ENCODE data around the gene ESRP2.
A peak's percentile ranks its signal among the peaks of the same experiment; 100 is the strongest.

Gene ESRP2

DNA sequence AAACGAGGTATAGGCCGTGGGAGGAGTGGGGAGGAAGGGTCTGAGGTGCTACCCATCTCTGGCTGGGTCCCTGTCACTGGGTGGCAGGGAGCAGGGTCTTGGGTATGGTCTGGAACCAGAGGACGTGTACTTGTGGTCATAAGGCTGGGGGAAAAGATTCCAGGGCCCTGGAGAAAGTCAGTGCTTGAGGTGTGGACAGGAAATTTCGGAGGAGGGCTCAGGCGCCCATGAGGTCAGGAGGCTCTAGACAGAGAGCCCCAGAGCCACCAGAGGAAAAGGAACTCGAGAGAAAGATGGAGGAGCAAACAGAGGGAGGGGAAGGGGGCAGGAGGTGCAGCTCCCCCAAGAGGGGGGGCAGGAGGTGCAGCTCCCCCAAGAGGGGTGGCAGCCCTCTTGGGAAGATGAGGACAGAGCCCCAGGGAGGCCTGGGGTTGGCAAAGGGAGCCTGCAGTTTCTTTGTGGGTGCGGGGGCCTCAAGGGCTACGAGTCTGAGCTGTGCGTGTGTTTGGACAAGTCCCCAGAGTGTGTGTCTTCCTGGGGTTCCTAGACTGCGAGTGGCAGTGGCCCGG is 27.7 kb upstream of the ESRP2 start:
- DNase-seq (ENCODE audit: low read depth) = no peak

DNA sequence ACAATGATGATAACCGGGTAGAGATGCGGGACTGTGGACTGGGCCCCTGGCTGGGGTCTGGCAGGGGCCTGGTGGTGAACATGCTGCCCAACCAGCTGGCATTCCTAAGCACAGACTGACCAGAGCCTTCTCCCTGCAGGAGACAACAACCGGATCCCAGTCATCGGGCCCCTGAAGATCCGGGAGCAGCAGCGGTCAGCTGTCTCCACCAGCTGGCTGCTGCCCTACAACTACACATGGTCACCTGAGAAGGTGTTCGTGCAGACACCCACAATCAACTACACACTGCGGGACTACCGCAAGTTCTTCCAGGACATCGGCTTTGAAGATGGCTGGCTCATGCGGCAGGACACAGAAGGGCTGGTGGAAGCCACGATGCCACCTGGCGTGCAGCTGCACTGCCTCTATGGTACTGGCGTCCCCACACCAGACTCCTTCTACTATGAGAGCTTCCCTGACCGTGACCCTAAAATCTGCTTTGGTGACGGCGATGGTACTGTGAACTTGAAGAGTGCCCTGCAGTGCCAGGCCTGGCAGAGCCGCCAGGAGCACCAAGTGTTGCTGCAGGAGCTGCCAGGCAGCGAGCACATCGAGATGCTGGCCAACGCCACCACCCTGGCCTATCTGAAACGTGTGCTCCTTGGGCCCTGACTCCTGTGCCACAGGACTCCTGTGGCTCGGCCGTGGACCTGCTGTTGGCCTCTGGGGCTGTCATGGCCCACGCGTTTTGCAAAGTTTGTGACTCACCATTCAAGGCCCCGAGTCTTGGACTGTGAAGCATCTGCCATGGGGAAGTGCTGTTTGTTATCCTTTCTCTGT is 23.3 kb upstream of the ESRP2 start:
- DNase-seq (ENCODE audit: low read depth) = no peak

DNA sequence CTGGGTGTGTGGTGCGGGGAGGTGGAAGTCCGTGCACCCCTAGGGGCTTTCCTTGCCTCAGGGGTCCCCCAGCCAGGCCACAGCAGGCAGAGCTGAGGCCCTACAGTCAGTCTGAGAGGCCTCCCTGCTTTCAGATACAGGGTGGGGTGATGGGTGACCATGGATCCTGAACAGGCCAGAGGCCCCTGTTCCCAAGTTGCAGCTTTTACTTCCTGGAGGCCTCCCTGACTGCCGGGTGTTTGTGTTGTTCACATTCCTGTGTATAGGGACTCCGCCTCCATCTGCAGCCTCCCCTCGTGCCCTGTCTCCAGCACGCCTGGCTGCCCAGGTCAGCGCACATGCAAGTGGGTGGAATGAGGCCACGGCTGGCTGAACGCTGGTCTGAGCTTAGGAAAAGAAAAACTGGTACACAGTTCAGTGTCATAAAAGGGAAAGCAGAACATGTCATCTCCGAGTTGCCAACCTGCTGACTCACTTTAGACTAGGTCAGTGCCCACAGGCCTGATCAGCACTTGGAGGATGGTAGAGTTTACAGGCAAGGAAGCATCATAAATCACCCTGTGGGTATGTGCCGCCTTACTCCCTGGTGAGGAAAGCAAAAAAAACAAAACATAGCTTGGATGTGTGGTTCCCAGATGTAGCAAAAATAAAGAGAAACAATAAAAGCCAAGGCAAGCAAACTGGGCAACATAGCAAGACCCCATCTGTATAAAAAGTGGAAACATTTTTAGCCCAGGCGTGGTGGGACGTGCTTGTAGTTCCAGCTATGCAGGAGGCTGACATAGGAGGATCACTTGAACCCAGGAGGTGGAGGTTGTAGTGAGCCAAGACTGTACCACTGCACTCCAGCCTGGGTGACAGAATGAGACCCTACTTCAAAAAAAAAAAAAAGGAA is 22.2 kb upstream of the ESRP2 start:
- DNase-seq (ENCODE audit: low read depth) = no peak

DNA sequence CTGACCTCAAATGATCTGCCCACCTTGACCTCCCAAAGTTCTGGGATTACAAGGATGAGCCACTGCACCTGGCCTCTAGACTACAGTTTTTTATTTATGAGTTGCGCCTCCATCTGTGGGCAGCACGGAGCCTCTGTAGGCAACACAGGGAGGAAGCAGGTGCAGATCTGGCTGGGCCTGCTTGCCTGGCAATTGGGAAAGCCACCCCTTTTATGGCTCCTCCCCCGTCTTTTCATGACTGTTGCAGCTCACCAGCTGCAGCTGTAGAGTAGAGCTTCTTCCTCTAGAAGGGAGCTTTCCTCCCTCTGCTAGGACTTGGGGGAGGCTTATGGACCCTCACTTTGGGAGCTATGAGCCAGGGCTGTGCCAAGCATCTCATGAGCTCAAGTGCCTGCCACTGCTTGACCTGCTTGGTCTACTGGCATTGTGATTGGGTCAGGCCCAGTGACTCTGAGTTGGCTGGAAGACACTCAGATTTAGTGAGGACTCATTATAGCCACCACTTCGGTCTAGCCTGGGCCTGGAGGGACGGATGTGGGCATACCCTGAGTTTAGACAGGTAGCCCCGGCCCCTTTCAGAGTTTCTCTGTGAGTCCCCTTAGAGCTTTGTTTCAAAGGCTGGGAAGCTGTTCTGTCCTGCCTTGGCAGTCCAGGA is 21.5 kb upstream of the ESRP2 start:
- DNase-seq (ENCODE audit: low read depth) = no peak

DNA sequence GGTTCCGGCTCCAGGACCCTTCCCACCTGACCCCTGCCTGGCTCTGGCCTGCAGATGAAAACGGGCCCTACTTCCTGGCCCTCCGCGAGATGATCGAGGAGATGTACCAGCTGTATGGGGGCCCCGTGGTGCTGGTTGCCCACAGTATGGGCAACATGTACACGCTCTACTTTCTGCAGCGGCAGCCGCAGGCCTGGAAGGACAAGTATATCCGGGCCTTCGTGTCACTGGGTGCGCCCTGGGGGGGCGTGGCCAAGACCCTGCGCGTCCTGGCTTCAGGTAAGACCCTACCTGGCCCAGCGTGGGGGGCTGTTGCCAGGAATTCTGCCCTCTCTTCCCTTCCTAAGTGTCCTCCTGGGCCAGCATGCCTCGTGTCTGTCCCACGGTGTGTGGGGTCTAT is 19.8 kb upstream of the ESRP2 start:
- DNase-seq (ENCODE audit: low read depth) = no peak

DNA sequence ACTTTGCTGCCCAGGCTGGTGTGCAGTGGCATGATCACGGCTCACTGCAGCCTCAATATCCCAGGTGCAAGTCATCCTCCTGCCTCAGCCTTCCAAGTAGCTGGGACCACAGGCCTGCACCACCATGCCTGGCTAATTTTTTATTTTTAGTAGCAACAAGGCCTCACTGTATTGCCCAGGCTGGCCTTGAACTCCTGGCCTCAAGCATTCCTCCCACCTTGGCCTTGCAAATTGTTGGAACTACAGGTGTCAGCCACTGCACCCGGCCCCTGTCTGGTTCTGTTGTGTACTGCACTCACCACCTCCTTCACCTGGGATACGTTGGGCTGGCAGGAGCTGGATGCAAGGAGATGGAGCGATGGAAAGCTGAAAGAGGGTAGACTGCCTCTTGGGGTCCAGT is 17.8 kb upstream of the ESRP2 start:
- no peak for DNase-seq (ENCODE audit: low read depth)

DNA sequence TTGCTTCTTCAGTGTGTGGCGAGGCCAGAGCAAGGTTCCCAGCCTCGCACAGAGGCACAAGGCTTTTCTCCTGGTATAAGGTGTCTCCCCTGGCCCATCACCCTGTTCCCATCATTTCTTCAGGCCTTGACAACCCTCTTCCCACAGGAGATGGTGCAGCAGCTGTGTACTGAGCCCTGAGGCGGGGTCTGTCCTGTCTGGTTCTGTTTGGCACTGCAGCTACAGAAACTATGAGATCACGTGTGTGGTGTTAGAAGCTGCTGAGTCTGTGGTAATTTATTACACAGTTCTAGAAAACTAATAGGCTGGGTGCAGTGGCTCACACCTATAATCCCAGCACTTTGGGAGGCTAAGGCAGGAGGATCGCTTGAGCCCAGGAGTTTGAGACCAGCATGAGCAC is 16.5 kb upstream of the ESRP2 start:
- DNase-seq (ENCODE audit: low read depth) = no peak

DNA sequence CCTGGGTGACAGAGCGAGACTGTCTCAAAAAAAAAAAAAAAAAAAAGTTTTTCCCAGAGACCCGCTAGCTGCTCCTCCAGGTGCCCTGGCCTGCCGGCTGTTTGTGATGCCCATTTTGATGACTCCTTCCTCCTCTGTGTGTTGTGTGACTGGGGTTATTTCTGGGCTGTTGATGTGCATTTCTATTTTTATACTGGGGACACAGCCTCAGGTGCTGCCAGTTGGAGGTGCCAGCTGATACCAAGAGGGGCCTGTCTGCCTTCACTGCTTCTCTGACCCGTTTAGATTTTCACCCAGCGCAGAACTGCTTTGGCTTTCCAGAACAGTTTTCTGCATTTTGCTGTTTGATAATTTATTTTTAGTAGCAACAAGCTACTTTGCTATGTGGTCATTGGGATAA is 15.9 kb upstream of the ESRP2 start:
- no peak for DNase-seq (ENCODE audit: low read depth)

DNA sequence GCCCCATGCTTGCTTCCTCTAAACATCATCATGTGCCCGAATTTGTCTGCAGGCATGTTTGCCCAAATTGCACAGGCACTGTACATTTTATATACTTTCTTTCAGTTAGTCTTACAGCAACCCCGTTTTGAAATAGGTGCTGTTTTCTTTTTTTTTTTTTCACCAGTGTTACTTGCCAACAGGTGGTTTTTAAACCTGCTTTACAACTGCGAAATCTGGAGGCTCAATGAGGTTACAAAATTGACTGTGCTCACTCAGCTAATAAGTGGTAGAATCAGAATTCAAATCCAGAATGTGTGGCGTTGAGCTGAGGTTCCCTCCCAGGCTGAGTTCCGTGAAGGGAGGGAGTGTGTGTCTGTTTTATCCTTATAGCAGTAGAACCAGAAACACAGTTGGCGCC is 15.0 kb upstream of the ESRP2 start:
- no peak for DNase-seq (ENCODE audit: low read depth)

DNA sequence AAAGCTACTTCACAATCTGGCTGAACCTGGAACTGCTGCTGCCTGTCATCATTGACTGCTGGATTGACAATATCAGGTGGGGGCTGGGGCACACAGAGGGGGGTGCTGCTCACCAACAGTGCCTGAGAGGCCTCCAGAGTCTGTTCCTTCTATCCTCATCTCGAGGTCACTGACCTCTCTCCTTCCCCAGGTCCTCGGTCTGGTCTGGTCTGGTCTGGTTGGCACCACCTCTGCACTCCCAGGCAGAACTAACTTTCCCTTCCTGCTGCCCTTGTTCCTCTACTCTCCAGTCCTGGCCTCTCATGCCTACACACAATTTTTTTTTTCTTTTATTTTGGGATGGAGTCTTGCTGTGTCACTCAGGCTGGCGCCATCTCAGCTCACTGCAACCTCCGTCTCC is 13.4 kb upstream of the ESRP2 start:
- DNase-seq (ENCODE audit: low read depth) = no peak

DNA sequence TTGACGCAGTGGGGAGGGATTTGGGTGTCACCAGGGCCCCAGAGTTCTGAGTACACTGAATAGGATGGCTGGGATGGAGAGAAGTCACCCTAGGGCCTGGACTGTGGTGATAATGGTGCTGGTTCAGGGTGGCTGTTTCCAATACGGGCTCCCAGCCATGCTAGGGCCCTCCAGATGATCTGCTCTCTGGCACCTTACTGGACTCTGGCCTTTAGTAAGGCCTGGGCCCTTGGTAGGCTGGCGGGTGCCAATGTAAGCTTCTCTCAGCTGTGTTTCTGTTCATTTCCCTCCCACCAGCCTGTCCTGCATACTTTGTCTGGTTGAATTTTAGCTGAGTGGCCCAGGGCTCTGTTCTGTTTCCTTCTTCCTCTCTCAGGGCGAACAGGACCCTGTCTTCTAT is 12.0 kb upstream of the ESRP2 start:
- DNase-seq (ENCODE audit: low read depth) = no peak

DNA sequence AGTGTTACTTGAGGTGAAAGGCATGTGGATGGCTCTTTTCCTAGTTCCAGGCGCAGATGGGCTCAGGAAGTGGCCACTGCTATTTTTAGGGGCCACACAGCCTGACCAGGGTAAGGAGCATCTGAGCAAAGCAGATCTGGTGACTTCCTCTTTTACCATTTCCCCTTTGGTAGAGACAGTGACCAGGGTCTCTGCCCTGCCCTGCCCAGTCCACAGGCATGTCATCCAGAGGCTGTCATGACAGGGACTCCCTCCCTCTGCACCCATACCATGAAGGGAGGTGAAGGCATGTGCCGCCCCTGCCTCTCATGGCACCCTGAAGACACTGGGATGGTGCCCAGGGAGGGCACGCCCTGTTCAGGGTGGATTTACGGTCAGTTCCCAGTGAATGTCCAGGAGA is 11.5 kb upstream of the ESRP2 start:
- no peak for DNase-seq (ENCODE audit: low read depth)

DNA sequence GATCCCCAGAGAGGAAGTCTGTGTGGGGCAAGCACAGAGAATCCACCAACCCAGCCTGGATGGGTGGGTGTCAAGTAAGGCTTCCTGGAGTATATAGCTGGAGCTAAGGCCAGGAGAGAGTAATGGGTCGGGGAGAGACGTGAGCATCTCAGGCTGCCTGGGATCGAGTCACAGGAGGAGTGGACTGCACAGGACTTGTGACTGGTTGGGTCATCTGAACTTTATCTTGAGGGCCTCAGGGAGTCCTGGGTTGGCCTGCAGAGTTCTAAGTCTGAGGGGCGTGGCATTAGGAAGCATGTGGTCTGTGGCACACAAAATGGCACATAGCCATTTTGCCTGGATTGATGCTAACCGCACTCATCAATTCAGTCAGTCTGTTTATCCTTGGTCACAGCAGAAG is 10.7 kb upstream of the ESRP2 start:
- no peak for DNase-seq (ENCODE audit: low read depth)

DNA sequence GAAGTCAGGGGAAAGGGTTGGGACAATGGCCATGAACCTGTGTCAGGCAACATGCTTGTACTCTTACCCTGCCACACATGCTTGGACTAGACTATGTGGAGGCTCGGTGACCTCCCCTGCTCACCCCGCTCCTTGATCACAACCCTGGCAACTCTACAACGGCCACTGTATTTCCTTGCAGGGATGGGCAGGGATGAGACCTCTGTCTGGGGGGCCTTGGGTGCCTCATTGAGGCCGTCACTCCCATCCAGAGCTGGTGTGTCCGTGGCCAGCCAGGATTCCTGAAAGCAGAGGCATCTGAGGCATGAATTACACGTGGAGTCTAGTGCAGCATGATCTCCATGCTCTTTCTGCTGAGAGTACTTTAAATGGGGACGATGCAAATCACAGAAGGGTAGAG is 10.2 kb upstream of the ESRP2 start:
- no peak for DNase-seq (ENCODE audit: low read depth)

DNA sequence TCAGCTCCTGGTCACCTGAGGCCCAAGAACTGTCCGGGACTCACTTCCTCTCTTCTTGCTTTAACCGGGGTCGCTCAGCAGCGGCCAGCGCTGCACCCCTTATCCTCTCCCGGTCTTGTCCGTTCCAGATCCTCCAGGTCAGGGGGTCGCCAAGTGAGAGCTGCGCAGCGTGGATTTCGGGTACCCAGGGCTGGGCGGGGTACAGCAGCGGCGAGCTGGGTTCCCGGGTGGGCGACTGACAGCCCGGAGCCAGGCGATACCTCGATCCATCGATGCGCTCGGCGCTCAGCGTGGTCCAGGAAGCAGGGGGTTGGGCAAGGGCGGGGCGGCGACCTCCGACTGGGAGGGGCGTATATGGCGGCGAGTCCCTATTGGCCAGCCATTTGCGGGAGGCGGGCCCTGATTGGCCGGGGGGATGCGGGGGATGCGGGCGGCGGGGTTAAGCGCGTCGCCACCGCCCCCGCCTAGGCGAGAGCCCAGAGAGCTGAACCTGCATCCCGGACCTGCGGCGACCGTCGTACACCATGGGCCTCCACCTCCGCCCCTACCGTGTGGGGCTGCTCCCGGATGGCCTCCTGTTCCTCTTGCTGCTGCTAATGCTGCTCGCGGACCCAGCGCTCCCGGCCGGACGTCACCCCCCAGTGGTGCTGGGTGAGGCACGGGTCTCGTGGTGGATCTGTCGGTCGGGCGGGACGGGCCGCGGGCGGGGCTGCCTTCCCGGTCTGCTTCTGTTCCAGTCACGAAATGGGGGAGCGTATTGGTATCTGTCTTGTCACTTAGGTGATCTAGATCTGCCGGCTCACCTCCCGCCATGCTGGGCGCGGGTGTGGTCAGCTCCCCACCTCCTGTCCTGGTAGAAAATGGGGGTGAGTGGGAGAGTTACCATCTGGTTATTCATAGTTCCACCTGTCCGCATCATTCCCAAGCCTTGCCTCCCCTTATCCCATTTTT is 9.3 kb upstream of the ESRP2 start, which contains the start of gene PLA2G15:
Gene PLA2G15 (plus strand): TSS at position 471 of the 951 bp plus-strand sequence. CDS start 54 bp downstream, at position 525.
- peak; percentile 95 for DNase-seq (ENCODE audit: low read depth)

DNA sequence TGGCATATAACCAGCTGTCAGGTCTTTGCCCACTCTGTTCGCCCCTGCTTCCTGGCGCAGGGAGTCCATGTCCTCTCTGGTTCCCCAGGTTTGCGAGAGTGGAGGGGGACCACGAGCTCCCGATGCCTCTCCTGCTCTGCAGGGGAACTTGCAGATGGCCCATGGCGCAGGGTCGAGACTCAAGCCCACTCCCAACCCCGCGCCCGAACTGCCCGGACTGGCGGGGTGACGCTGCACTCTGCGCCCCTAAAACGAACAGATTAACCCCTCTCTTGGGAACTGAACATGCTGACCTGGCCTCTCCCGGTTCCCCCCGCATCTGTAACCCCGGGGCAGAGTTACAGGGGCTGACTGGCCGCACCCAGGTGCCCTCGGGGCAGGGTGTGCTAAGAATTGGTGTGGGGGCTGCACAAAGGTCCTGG is 8.6 kb upstream of the ESRP2 start:
- DNase-seq (ENCODE audit: low read depth) = no peak

DNA sequence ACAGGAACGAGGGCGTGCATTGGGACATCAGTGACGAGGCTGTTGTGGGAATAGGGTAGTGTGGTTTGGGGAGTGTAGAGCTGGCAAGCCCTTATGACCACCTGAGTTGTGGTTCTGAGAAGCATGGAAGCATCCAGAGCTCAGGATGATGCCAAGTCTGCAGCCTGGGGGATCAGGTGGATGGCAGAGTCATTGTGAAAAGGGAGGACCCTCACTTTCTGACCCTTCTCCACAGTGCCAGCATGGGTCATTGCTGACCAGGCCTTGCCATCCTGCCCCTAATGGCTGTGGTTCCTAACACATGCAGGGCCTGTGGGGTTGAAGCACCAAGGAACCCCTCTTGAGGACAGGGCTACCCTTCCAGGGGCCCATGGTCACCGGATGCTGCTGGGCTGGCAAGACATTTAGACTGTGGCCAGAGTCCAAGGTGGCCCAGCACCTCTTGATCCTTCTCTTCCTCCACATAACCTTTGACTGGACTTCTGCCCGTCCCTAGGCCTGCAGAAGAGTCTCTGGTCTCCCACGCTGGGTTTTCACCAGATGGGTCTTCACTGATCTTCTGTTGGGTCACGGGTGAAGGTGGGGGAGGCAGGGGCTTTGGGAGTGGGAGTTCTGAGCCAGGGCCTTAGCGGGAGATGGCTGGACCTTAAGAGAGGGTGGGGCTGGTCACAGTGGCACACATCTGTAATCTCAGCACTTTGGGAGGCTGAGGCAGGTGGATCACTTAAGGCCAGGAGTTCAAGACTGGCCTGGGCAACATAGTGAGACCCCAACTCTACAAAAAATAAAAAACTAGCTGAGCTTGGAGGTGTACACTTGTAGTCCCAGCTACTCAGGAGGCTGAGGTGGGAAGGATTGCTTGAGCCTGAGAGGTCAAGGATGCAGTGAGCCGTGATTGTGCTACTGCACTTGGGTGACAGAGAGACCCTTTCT is 7.3 kb upstream of the ESRP2 start:
- DNase-seq (ENCODE audit: low read depth) = no peak

DNA sequence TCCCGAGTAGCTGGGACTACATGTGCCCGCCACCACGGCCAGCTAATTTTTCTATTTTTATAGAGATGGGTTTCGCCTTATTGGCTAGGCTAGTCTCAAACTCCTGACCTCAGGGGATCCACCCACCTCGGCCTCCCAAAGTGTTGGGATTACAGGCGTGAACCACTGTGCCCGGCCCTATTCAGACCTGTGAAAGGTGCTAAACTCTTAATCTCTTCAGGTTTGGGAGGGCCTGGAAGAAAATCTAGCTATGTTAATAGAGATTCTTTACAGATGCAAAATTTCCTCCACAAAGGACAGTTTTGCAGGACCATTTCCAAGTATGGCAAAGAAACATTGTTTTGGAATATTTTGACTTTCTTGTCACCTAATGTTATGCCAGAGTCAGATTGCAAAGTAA is 6.2 kb upstream of the ESRP2 start:
- DNase-seq (ENCODE audit: low read depth) = no peak

DNA sequence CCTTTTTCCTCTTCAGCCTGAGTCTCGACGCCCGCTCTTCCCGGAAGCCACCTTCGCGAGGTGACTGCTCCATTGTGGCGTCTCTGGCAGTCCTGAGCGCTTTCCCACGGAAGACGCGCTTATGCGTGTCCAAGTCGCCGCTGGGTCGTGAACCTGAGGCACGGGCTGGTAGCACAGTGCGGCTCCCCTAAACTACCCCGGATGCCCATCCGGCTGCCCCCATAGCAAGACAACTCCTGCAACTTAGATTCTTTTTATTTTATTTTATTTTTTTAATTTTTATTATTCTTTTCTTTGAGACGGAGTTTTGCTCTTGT is 2.1 kb upstream of the ESRP2 start:
- no peak for DNase-seq (ENCODE audit: low read depth)
